Epithelial cell of prostate (primary cell): ENCODE measurements around the gene FN3K.
A peak's percentile ranks its signal among the peaks of the same experiment; 100 is the strongest.

Source experiments
- DNase-seq: peaks from one replicate; pipeline ENCODE4 v3.0.0-alpha.2; 2011; ENCODE audit warnings: low read depth, low spot score
- H3K27ac ChIP-seq: fragments of 450-650 bp; 2 replicates; pipeline ENCODE4 v1.5.1; 2017; ENCODE audit warnings: mild to moderate bottlenecking

The FN3K gene

GRCh38 chr17:82734987-82735866 is at the start of gene FN3K:
Gene FN3K, plus strand, starts transcription at chr17:82735615. Its CDS starts 22 bp downstream, at chr17:82735637.
- H3K27ac ChIP-seq: no peak within 1 kb of the TSS
- DNase-seq: no peak

GRCh38 chr17:82686366-82687324 is 48.8 kb upstream of the FN3K start:
- peak overlapping the region; percentile 17 for H3K27ac ChIP-seq
- DNase-seq: no peak

- H3K27ac ChIP-seq: peak overlapping the region; percentile 17
- peak; percentile 79 for DNase-seq
These were observed 48.0 kb upstream of the FN3K start for GRCh38 chr17:82687375-82687861.

GRCh38 chr17:82687871-82688270 is 47.5 kb upstream of the FN3K start:
- peak overlapping the region; percentile 17 for H3K27ac ChIP-seq
- no peak for DNase-seq

GRCh38 chr17:82689077-82689476 is 46.3 kb upstream of the FN3K start:
- H3K27ac ChIP-seq: no peak overlapping the region
- no peak for DNase-seq

- no peak overlapping the region for H3K27ac ChIP-seq
These were observed 44.5 kb upstream of the FN3K start for GRCh38 chr17:82690786-82691489.

GRCh38 chr17:82691714-82692113 is 43.7 kb upstream of the FN3K start:
- DNase-seq: no peak
- H3K27ac ChIP-seq: no peak overlapping the region

More at GRCh38 chr17:82690786-82691489, 44.5 kb upstream of the FN3K start:
- DNase-seq: no peak

- no peak overlapping the region for H3K27ac ChIP-seq
- no peak for DNase-seq
These were observed 43.1 kb upstream of the FN3K start for GRCh38 chr17:82692268-82692667.

GRCh38 chr17:82693168-82693867 is 42.1 kb upstream of the FN3K start:
- DNase-seq: no peak
- no peak overlapping the region for H3K27ac ChIP-seq

GRCh38 chr17:82694647-82695046 is 40.8 kb upstream of the FN3K start:
- DNase-seq: no peak
- no peak overlapping the region for H3K27ac ChIP-seq

GRCh38 chr17:82696259-82696658 is 39.2 kb upstream of the FN3K start:
- H3K27ac ChIP-seq: no peak overlapping the region
- no peak for DNase-seq

GRCh38 chr17:82696916-82697807 is 38.3 kb upstream of the FN3K start:
- DNase-seq: no peak
- H3K27ac ChIP-seq: no peak overlapping the region

- DNase-seq: no peak
- no peak overlapping the region for H3K27ac ChIP-seq
These were observed 37.7 kb upstream of the FN3K start for GRCh38 chr17:82697808-82698064.

- peak; percentile 95 for DNase-seq
- H3K27ac ChIP-seq: no peak within 1 kb of the TSS
These were observed 37.1 kb upstream of the FN3K start, which contains the start of gene RAB40B for GRCh38 chr17:82698065-82698973. Gene RAB40B, minus strand, starts transcription at chr17:82698698. Its CDS starts 102 bp downstream, at chr17:82698596.

GRCh38 chr17:82698974-82699442 is 36.4 kb upstream of the FN3K start:
- no peak overlapping the region for H3K27ac ChIP-seq
- no peak for DNase-seq

- no peak for DNase-seq
- H3K27ac ChIP-seq: no peak overlapping the region
These were observed 35.9 kb upstream of the FN3K start for GRCh38 chr17:82699551-82699950.

GRCh38 chr17:82702231-82702927 is 33.0 kb upstream of the FN3K start:
- DNase-seq: no peak
- peak overlapping the region; percentile 38 for H3K27ac ChIP-seq
